NCI-H1048 (cell line): ENCODE measurements around the gene USP40.

Experiments
- DNase-seq: peaks from one replicate; lab custom pipeline; 2025; lab: John Stamatoyannopoulos, UW

The USP40 gene

DNA sequence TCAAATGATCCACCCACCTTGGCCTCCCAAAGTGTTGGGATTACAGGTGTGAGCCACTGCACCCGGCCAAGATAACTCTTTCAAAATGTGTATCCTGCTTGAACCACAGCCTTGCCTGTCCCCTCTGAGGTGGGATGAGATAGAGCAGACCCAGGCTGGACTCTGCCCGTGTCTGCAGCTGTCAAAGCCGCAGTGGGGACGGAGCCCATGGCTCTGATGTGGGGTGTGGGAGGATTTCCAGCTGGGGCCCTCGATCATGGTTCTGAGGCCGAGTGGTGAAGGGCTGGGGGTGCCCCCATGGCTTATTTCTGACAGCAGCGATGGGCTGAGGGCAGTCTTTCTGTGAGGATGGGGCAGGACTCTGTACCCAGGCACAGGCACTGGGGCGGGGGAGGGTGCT, 107.8 kb downstream of the USP40 start:
- no peak for DNase-seq

DNA sequence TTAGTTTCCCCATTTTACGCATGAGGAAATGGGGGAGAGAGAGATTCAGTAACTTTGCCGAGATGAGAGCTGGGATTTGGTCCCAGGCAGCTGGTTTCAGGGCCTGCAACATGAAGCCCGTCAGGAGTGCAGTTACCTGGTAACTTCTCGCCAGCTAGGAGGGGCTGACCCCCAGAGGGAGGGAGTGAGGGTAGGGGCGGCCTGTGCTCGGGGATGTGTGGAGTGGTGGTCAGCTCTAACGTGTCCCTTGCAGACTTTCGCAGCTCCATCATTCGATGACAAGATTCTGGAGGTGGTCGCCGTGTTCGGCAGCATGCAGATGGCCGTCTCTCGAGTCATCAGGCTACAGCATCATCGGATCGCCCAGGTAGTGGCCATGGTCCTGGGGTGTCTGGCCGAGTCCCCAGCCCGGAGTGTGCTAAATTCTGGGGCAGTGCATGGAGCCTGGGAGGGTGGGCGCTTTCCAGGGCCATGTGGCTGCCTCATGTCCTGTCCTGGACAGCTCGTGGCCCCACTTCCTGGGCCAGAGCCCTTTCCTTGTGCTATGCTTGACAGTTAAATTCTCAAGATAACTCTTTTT, 108.5 kb downstream of the USP40 start:
- DNase-seq: no peak

DNA sequence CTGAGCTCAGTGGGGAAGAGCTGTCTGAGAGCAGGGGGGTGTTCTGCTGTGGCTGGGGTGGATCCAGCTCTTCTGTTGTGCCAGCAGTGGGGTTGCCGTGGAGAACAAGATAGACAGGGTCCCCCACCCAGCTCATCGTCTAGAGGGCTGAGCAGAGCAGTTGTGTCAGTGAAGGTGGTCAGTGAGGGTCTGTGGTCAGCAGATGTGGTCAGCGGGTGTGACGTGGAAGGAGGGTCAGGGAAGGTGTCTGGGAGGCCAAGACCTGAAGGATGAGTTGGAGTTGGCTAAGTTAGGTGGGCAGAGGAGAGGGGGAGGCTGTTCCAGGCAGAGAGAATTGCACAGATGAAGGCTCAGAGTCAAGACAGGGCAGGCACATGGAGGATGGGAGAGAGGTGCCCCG, 109.2 kb downstream of the USP40 start:
- no peak for DNase-seq

DNA sequence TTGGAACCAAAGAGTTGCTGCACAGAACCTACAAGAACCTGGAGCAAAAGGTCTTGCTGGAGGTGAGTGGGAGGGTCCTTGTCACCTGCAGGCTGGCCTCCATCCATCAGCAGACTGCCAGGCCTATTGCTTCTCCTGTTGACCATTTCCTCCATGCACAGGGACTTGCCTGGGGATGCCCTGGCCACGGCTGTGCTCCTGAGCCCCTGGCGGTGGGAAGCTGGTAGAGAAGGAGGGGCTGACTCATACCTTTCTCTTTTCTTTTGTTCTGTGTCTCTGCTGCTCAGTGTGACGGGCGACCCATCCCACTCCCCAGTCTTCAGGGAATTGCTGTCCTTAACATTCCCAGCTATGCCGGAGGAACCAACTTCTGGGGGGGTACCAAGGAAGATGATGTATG, 109.6 kb downstream of the USP40 start:
- DNase-seq: no peak

DNA sequence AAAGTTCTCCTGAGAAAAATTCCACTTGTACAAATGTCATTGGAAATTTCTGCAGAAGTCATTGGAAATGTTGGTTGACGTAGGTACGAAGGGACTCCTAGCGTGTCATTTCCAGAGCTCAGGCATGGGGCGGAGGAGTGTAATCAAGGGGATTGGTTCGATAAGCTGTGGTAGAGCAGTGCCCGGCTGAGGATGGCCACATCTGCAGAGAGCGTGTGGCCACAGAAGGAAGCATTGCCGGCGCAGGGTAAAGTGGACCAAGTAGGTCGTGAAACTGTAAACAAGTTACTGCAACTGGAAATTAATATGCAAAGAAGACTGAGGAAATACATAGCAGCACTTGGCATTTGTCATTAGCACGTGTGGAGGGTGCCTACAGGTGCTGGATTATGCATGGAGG, 110.5 kb downstream of the USP40 start:
- DNase-seq: no peak

DNA sequence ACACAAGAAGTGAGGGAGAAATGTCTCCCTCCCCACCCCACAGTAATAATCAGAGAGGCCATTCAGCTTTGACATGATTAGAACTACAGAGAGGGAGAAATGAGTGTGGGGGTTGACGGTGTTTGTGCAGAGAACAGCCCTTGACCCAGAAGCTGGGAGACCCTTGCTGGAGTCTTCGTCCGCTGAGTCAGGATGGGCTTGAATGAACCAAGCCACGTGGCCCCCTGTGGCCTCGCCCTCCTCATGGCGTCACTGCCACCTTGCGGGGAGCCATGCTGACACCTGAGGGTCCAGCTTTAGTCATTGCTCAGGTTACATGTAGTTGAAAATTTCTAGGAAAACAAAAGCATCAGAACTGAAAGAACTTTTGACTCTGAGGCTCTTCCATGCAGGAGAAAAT, 111.1 kb downstream of the USP40 start:
- DNase-seq: no peak

DNA sequence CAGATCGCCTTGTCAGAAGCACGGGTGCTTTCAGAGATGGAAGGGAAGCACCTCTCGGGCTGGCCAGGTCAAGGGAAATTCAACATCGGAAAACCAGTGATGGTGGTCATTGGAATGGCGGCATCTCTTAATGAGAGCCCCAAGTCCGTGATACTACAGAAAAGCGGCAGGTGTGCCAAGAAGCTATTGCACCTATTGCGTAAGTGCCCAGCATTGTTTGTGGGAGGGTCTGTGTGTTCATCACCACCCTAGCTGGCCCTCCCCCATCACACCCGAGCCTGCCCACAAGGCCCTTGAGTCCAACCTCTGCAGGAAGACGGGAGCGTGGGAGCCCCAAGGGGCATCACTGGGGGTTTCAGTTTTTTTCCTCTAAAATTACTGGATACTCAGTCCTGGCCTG, 111.6 kb downstream of the USP40 start:
- no peak for DNase-seq

DNA sequence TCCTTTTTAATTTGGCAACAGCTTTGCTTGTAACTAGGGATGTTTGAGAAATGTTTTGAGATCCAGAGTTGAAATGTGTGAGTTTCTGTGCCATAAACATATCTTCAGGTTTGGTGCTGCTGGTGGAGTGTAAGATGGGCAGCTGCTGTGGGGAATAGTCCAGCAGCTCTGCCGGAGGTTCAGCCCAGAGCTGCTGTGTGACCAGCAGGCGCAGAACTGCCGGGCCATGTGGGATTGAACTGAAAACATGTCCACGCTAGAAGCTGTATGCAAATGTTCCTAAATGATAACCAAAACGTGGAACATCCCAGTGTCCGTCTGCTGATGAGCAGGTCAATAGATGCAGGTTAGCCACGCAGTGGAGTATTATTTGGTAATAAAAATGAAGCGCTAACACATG, 112.7 kb downstream of the USP40 start:
- DNase-seq: no peak

DNA sequence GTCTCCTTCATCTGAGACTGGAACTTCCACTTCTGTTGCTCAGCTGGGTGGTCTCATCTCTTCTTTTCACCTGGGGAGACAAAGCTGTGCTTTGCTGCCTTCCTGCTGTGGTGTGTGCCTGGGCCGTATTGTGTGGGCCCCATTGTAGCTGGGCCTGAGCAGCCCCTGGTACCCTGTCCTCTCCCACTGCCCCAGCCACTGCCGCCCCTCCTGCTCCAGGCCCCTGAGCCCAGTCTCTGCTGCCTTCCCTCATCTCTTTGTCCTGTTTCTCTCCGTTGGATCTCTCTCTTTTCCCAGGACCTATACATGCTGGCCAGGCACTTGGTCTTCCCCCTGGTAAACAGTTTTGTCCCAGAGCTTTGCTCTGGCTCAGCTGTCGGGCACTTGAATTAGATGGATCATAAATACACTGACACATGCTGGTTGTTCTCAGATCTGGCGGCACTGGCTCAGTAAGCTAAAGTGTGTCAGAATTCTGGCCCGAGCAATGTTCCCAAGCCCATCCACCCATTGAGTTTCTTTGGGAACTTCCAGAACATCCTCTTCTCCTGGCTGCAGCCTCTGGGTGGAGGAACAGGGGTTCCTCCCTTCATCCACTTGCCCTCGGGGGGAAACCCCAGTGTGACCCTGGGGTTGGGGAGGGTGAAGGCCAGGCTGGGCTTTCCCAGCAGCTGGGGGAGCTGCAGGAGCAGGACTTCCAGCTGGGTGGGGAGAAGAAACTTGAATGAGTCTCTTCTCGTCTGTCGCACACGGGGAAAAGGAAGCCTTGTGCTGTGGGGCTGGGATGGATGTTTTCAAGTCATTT, 113.3 kb downstream of the USP40 start:
- DNase-seq: no peak

DNA sequence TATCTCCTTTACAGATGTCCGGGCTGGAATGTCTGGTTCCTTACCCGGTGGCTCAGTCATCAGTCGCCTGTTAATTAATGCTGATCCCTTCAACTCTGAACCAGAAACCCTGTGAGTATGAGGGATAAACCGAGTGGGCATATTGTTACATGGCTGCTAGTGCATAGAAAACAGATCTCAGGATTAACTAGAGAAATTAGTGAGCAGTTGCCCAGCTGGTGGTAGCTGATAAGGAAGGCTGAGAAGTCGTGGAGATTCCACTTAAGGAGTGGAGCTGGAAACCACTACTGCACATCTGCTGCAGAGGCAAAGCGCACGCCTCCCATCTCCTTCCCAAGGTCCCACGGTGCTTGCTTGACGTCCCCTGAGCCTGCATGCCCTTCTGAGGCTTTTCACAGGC, 114.6 kb downstream of the USP40 start:
- no peak for DNase-seq

DNA sequence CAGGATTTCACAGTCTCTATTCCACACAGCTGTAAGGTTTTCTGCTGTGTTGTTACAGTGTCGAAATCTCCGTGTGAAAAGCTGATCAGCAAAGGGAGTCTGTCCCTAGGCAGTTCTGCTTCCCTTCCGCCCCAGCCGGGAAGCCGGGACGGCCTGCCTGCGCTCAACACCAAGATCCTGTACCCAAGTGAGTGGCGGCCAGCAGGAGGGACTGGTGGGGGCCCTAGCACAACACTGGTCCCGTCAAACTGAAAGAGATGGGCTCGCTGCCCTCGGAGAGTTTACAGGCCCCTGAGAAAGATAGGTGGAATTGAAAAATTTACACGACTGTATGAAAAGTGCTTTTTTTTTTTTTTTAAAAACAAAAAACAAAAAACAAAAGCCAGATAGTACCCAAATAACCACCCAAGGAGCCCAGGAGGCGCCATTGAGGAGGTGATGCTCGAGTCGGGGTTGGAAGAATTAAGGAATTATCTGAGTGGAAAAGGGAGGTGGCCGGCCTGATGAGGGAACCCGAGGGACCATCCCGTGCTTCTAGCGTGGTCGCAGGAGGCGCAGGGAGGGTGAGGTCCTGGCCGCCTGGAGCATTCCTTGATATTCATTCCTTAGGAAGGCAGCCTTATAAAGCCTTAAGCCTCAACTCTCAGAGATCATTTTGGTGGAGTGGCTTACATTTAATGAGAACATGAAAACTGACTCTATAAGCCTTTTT, 115.6 kb downstream of the USP40 start:
- DNase-seq: no peak

DNA sequence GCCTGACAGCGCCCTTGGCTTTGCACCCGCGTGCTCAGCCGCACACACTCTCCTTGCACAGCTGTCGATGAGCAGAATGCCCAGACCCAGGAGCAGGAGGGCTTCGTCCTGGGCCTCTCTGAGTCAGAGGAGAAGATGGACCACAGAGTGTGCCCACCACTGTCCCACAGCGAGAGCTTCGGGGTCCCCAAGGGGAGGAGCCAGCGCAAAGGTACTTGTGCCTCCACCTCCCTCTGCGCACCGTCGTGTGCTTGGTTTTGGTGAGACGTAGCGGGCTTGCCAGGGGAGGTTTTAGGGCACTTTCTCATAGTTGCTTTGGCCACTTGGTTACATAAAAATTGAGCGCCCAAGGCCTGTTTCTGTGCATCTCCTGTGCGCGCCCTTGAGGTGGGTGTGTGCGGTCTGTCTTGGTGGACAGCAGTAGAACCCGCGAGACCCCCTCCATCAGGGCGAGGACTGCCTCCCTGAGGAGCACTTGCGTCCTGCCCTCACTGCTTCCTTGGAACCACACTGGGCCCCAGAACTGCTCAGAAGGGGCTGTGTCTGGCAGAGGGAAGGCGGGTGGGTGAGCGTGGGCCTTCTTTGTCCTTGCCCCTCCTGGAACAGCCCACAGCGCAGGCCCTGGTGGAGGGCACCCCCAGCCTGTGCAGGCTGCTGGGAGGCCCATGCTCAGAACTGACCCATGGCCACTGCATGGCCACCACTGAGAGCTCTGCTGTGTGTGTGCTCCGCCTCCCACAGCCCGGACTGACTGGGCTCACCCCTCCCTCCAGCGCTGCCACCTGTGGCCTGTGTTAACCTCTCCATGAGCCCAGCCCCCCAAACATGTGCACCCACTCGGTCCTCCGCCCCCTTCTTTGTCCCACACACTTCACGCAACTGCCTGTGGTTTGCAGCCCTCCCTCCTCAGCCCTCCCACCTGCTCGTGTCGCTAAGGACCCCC, 116.4 kb downstream of the USP40 start:
- no peak for DNase-seq

DNA sequence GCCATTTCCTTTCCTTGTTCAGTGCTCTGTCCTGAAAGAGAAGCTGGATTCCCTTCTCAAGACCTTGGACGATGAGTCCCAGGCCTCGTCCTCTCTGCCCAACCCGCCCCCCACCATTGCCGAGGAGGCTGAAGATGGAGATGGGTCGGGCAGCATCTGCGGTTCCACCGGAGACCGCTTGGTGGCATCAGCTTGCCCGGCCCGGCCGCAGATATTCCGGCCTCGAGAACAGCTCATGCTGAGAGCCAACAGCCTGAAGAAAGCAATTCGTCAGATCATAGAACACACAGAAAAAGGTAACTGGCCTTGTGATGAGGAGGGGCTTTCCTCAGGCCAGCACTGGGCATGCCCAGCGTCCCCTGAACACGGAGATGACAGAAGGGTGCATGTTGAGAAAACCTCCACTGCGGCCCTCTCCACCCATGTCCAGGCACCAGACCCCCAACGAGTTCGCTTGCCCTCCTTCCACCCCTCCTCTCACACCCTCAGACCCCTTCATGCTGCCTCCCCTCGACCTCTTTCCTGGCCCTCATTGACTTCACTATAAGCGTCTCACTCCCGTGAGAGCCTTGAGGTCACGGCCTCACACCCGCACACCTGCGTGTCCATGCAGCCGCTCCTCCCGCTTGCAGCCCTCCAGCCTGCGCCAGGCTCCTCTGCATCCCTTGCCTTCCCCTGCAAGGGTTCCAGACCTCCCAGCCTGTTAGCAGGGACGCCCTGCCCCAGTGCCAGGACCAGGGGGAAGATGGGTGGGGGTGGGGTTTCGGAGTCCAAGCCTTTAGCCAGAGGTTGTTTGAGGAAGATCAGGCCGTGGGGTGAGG, 117.3 kb downstream of the USP40 start:
- no peak for DNase-seq

DNA sequence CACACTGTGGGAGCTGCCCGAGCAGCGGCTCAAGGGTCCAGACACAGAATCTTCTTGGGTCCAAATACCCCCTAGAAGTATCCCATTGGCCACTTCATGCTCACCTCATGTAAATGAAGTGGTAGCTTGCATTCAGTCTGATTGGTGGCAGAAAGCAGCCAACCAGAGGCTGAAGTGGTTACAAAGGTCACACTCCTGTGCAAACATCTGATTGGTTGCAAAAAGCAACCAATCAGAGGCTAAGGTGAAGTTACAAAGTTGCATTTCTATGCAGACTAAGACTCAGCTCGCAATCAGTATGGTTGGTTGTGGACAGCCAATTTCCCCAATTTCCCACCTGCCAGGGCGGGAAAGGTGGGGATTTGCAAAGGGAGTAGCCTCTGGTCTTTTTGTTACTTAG, 118.0 kb downstream of the USP40 start:
- no peak for DNase-seq

DNA sequence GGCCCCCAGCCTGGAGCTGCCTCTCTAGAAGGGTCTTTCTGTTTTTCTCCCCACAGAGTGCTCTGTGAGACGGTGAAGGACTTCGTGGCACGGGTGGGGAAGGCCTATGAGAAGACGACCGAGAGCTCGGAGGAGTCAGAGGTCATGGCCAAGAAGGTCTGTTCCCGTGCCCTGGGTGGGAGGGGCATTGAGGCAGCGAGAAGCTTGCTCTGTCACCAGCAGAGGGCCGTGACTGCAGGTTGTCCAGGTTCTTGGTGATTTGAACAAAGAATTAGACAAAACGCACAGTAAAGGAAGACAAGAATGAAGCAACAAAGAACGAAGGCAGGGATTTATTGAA, 118.4 kb downstream of the USP40 start:
- no peak for DNase-seq

DNA sequence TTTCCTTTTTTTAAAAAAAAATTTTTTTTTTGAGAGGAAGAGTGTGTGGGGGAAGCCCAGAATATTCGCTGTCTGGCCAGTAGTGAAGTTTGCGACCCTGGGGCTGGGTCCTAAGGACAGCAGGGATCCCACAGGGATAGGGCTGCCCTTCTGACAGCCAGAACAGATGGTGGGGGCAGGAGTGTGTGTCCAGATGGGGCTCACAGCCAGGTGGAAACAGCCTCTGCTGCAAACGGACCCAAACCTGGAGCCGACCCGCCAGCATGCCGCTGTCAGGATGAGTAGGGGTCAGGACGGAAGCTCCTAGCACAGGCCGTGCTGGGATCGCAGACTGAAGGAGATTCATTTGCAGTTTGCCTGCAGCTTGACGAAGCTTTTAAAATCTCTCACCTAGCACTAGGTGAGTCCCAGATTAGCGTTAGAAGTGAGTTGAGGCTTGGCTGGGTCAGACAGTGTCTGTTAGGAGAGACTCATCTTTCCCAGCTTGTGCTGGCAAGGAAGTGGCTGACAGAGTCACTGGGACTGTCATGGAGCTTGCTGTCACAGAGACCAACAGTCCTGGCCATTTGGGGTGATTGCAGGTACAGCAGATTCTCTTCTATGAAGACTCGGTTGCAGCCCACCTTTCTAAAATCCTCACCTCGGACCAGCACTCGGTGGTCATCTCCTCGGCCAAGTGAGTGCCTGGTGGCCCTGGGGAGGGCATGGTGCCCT, 118.9 kb downstream of the USP40 start:
- DNase-seq: no peak

DNA sequence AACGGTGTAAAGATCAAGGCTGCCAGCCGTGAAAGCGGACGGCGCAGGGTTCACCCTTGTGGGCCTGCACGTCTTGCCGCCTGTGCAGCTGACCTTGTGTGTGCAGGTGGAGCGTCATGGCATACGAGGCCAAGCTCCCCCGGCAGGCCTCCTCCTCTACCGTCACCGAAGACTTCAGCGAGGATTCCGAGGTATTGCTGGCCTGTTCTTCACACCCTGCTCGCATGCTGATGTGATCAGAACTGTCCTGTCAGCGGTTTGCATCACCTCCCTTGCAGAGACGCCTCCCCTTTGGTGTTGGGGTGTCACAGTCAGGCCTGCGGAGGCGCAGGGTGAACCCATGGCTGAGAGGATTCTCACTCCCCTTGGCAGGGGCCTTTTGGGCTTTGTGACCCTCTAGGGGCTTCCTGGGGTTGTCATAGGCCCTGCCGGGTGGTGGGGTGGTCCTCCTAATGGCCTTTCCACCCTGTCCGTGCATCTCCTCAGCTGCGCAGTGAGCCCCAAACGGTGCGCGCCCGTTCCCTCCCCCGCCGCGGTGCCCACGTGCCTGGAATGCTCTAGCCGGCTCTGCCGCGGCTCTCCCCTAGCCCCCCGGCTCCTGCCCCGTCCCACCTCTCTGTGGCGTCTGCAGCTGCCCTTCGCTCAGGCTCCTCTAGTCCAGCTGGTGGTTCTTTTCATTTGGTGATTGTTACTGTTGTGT, 119.8 kb downstream of the USP40 start:
- DNase-seq: no peak

DNA sequence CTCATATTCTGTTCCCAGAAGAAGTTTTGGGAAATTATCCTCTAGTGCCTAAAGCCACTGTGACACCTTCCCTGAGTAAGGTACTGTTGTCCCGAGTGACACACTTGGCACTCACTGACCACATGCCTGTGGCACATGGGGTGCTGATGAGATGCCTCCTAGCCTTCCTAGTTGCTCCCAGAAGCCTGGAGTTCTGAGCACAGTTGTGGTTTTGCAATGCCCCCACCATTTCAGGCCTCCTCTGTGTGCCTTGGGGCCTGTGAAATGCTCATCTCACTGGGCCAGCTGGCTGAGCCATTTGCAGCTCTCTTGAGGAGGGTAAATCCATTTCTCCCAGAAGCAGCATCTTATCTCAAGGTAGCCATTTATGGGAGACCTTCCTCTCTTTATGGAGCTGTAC, 120.5 kb downstream of the USP40 start:
- no peak for DNase-seq

DNA sequence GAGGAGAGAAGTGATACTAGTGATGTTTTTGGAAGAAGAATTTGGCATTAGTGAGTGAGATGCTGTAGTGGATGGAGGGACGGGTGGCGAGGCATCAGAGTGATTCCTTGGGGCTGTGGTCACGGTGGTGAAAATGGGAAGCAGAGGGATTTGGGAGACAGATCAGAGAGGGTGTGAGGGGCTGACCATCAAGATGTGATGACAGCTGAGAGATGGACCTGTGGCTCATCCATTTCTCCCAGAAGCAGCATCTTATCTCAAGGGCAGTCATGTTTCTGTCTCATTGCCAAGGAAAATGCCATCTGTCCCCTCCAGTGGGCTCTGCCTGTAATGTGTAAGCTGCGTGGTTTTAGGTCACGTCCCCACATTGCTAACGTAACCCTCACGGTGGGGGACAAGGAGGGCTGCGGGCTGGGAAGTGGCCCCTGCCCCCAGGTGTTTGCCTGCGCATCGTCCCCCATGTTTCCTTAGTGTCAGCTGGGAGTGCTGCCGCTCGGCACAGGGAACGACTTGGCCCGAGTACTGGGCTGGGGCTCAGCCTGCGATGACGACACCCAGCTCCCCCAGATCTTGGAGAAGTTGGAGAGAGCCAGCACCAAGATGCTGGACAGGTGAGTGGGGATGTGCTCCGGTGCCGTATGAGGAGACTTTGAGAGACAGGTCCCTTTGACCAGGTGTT, 121.3 kb downstream of the USP40 start:
- DNase-seq: no peak

DNA sequence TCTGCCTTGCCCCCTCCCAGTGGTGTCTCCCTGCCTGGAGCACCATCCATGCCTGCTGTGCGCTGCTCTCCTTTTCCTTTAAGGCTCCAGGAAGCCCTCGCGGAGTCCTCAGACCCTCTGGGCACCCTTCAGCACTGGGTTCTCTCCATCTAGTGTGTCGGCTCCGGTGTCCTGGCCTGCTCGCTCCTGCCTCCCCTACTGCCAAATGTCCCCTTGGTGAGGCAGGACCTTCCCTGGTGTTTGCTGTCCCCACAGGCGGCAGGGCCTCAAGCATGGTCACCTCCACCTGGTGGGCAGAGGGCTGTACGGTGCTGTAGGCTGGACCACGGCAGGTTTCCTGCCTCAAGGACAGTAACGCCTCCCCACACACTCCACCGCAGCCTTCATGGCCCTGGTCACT, 122.1 kb downstream of the USP40 start:
- DNase-seq: no peak
